Measurements from ENCODE around the gene LIMS2. TPM values are rescaled to one million over a fixed set of nuclear protein-coding genes. Genes with fewer than 3 reads are reported as not detected.

LIMS2 gene
- total RNA-seq, 1 donor = 28.9 TPM

- no peak for TF ChIP-seq CTCF (IDR thresholded peaks at IDR 0.05; ENCODE audit: insufficient read depth, low read depth, low read length)
- DNase-seq (ENCODE audit: low read depth) = peak; percentile 75
- H3K4me3 ChIP-seq (ENCODE audit: low read depth, low read length) = no peak overlapping the region
Measured at GRCh38 chr2:127651971-127652550, 23.3 kb downstream of the LIMS2 start.

- H3K4me3 ChIP-seq (ENCODE audit: low read depth, low read length) = no peak overlapping the region
- DNase-seq (ENCODE audit: low read depth) = no peak
- TF ChIP-seq CTCF (IDR thresholded peaks at IDR 0.05; ENCODE audit: insufficient read depth, low read depth, low read length) = no peak
Measured at GRCh38 chr2:127651381-127651809, 23.9 kb downstream of the LIMS2 start.

GRCh38 chr2:127650785-127651380 lies 24.4 kb downstream of the LIMS2 start:
- no peak for TF ChIP-seq CTCF (IDR thresholded peaks at IDR 0.05; ENCODE audit: insufficient read depth, low read depth, low read length)
- no peak for DNase-seq (ENCODE audit: low read depth)
- H3K4me3 ChIP-seq (ENCODE audit: low read depth, low read length) = no peak overlapping the region

- DNase-seq (ENCODE audit: low read depth) = no peak
- TF ChIP-seq CTCF (IDR thresholded peaks at IDR 0.05; ENCODE audit: insufficient read depth, low read depth, low read length) = no peak
- no peak overlapping the region for H3K4me3 ChIP-seq (ENCODE audit: low read depth, low read length)
Measured at GRCh38 chr2:127650041-127650784, 25.1 kb downstream of the LIMS2 start.

- peak; percentile 88 for TF ChIP-seq CTCF (IDR thresholded peaks at IDR 0.05; ENCODE audit: insufficient read depth, low read depth, low read length)
- no peak overlapping the region for H3K4me3 ChIP-seq (ENCODE audit: low read depth, low read length)
- peak; percentile 84 for DNase-seq (ENCODE audit: low read depth)
Measured at GRCh38 chr2:127649684-127650040, 25.7 kb downstream of the LIMS2 start.

GRCh38 chr2:127649100-127649611 lies 26.2 kb downstream of the LIMS2 start:
- H3K4me3 ChIP-seq (ENCODE audit: low read depth, low read length) = no peak overlapping the region
- DNase-seq (ENCODE audit: low read depth) = no peak
- TF ChIP-seq CTCF (IDR thresholded peaks at IDR 0.05; ENCODE audit: insufficient read depth, low read depth, low read length) = no peak

Measured in fibroblast of villous mesenchyme (primary cell).